Fibroblast of villous mesenchyme (primary cell): ENCODE data around the gene CTNND2. TPM values are rescaled to one million over a fixed set of nuclear protein-coding genes. Genes with fewer than 3 reads are reported as not detected.

Experiments used
- DNase-seq: peaks from one replicate; pipeline ENCODE4 v3.0.0-alpha.2; 2010; ENCODE audit warnings: low read depth
- H3K4me3 ChIP-seq: 2 replicates; pipeline ENCODE4 v1.5.1; 2011; ENCODE audit warnings: low read depth, mild to moderate bottlenecking, low read length
- total RNA-seq: library from RNA; depleted of rRNA; stranded (reverse); fragments of >200 nt; gene quantifications from 2 replicates; pipeline ENCODE4 v1.2.3, GENCODE V29; 2012
- TF ChIP-seq, protein P1 (sequence below): IDR thresholded peaks from 2 replicates; pipeline ENCODE4 v1.5.1; 2012; ENCODE audit warnings: low read depth, mild to moderate bottlenecking, low read length; ENCODE audit not compliant: insufficient read depth

CTNND2 gene
- total RNA-seq, 1 donor: not detected

DNA sequence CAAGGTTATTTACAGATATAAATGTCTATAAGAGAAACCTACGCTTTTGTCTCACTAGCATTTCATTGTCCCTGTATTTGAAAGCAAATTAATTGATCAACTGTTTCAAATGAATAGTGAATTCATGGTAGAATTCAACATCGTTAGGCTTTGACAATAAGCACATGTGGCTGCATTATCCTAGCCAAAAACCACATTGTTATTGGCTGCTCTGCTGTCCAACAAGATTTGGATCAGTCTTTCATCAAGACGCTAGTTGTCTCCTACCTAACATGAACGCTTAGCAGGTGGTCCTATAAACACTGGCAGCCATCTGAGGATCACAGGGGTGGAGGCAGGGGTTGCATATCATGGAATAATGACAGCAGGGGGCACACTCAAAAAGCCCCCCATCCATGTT is 455.0 kb downstream of the CTNND2 start:
- TF ChIP-seq, protein P1, sequence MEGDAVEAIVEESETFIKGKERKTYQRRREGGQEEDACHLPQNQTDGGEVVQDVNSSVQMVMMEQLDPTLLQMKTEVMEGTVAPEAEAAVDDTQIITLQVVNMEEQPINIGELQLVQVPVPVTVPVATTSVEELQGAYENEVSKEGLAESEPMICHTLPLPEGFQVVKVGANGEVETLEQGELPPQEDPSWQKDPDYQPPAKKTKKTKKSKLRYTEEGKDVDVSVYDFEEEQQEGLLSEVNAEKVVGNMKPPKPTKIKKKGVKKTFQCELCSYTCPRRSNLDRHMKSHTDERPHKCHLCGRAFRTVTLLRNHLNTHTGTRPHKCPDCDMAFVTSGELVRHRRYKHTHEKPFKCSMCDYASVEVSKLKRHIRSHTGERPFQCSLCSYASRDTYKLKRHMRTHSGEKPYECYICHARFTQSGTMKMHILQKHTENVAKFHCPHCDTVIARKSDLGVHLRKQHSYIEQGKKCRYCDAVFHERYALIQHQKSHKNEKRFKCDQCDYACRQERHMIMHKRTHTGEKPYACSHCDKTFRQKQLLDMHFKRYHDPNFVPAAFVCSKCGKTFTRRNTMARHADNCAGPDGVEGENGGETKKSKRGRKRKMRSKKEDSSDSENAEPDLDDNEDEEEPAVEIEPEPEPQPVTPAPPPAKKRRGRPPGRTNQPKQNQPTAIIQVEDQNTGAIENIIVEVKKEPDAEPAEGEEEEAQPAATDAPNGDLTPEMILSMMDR: no peak
- H3K4me3 ChIP-seq: no peak overlapping the region
- no peak for DNase-seq

DNA sequence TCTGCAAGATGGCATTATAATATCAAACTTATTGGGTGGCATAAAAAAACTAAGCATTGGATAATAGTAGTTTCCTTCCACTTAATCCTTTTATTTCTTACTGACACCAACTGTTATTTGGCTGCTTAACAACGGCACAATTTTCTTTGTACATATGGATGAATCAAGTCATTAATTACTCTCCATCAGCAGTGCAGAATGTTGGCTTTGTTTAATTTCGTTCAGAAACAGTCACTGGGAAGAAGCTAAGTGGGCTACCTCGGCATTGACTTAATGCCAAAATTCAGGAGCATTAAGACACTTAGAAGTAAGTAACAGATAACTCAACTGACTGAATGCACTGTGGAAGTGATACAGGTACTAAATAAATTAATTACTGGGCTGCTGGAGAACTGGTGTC is 460.4 kb downstream of the CTNND2 start:
- TF ChIP-seq, protein P1: no peak
- DNase-seq: no peak
- no peak overlapping the region for H3K4me3 ChIP-seq

DNA sequence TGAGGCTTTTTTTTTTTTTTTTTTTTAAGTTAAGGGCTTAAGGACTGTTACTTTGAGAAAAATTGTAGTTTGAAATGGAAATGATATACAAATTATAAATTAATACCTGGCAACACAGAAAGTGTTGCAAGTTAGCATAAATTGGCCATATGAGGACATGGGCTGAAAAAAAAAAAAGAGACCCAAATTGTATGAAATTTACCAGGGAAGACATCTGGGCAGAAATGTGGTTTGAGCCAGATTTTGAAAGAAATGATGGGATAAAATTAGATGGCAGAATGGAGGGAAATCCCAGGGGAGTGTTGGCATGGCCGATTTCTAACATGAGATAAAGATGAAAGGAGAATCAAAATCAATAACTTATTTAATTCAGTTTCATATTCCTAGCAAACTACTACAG is 472.1 kb downstream of the CTNND2 start:
- DNase-seq: no peak
- TF ChIP-seq, protein P1: no peak
- no peak overlapping the region for H3K4me3 ChIP-seq

DNA sequence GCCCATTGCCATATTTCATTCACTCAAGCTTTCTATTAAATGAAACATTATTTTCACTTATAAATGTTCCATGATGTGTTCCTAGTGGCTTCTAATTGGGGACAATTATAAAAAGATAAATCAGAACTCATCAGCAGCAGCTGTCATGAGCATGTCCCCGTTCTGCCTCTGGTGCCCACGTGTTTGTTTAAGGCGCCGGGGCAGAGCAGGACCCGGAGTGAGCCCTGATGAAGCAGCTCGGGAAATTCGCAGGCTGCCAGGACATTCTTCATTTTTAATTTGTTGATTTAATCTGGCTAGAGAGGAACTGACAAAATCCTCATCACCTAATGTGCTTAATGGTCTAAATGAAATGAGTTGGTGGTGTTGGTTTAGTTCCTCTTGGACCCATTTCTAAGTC is 475.0 kb downstream of the CTNND2 start:
- TF ChIP-seq, protein P1: no peak
- DNase-seq: no peak

DNA sequence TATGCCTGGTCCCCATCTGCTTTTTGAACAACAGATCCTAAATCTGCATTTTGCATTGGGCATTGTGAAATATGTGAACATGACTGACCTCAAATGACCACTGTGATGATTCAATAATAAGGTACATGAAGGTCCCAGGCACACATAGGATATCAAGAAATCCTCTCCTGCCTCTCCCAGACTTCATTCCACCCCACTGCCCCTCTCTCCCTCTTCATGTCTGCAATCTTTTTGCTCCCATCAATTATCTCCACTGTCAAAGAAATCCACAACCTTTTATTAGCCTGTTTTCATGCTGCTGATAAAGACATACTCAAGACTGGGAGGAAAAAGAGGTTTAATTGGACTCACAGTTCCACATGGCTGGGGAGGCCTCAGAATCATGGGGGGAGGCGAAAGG is 476.7 kb downstream of the CTNND2 start:
- TF ChIP-seq, protein P1: no peak
- no peak overlapping the region for H3K4me3 ChIP-seq
- DNase-seq: no peak

More for the DNA sequence above, 475.0 kb downstream of the CTNND2 start:
- H3K4me3 ChIP-seq: no peak overlapping the region

DNA sequence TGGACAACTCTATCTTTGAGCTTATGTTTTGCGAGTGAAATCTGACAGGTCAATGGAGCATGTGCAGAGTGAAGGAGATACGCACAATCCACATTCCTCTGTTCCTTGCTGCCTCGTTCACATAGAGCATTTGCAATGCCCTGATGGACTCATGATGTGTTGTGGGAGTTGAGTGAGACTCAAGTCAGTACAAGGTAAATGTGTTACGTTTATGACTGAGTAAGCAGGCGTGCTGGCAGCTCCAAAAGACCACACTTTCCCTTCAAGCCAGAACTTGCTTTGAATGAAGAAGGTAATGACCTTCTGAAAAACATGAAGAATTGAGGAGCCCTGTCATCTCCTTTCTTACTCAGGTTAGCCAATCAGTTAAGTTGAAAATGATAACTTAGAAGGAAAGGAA is 477.8 kb downstream of the CTNND2 start:
- TF ChIP-seq, protein P1: no peak
- no peak overlapping the region for H3K4me3 ChIP-seq
- no peak for DNase-seq

DNA sequence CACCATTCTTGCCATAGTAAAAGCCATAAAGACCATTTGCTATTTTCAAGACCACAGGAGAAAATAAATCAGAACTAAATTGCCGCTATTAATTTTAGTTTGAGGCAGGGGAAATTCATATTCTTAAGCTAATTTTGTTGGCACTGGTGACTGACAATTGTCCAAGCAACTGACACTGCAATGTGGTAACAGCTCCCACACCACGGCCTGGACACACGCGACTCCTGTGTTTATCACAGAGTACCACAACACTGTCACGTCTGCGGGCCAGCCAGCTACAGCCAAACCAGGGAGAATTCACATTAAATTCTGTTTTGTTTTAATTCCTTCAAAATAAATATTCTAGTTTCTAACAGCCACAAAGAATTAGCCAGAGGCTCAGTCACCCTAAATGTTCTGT is 481.9 kb downstream of the CTNND2 start:
- DNase-seq: no peak
- TF ChIP-seq, protein P1: no peak

More for the DNA sequence above, 481.9 kb downstream of the CTNND2 start:
- no peak overlapping the region for H3K4me3 ChIP-seq
